IPS-18c (cell line): Measurements from ENCODE around the gene WDR6.

Source experiments
- H3K4me3 ChIP-seq: 2 replicates; pipeline ENCODE4 v1.7.0; 2013; ENCODE audit warnings: low read depth, mild to moderate bottlenecking, low read length, moderate library complexity; ENCODE audit not compliant: insufficient read depth
- H3K9me3 ChIP-seq: one replicate; pipeline ENCODE4 v1.6.1; 2013; ENCODE audit warnings: mild to moderate bottlenecking, low read length, moderate library complexity; ENCODE audit not compliant: control insufficient read depth, insufficient read depth

The WDR6 gene

GRCh38 chr3:48989796-48990635 lies 17.2 kb upstream of the WDR6 start, which contains the start of gene P4HTM:
P4HTM (plus strand) TSS chr3:48990241; CDS start chr3:48990257, 16 bp downstream.
- H3K9me3 ChIP-seq = no peaks in the 10 kb centered on the region
- H3K4me3 ChIP-seq = peak within 1 kb of the TSS; percentile 64

- Histone ChIP-seq H3K4me3 (peak overlapping the region; percentile 64), H3K9me3 (no peaks in the 10 kb centered on the region)
These were observed 16.3 kb upstream of the WDR6 start for GRCh38 chr3:48990636-48991469.

GRCh38 chr3:48991851-48992545 lies 15.2 kb upstream of the WDR6 start:
- H3K4me3 ChIP-seq = peak overlapping the region; percentile 64

GRCh38 chr3:48993834-48994233 lies 13.4 kb upstream of the WDR6 start:
- Histone ChIP-seq H3K9me3 (no peaks in the 10 kb centered on the region), H3K4me3 (no peak overlapping the region)

More at GRCh38 chr3:48991851-48992545, 15.2 kb upstream of the WDR6 start:
- no peaks in the 10 kb centered on the region for H3K9me3 ChIP-seq

- H3K4me3 ChIP-seq = no peak overlapping the region
- H3K9me3 ChIP-seq = no peaks in the 10 kb centered on the region
These were observed 10.6 kb upstream of the WDR6 start for GRCh38 chr3:48996640-48997039.

- no peak overlapping the region for H3K4me3 ChIP-seq
- H3K9me3 ChIP-seq = no peaks in the 10 kb centered on the region
These were observed 10.0 kb upstream of the WDR6 start for GRCh38 chr3:48997102-48997635.

- H3K9me3 ChIP-seq = no peaks in the 10 kb centered on the region
- H3K4me3 ChIP-seq = no peak overlapping the region
These were observed 9.2 kb upstream of the WDR6 start for GRCh38 chr3:48997714-48998637.

GRCh38 chr3:48999085-48999858 lies 7.9 kb upstream of the WDR6 start:
- Histone ChIP-seq H3K4me3 (no peak overlapping the region; the same call in 1 of the 2 replicates), H3K9me3 (no peaks in the 10 kb centered on the region)

- Histone ChIP-seq H3K9me3 (no peaks in the 10 kb centered on the region), H3K4me3 (no peak overlapping the region)
These were observed 6.0 kb upstream of the WDR6 start for GRCh38 chr3:49001155-49001554.

- H3K9me3 ChIP-seq = no peaks in the 10 kb centered on the region
- no peak overlapping the region for H3K4me3 ChIP-seq
These were observed 2.6 kb upstream of the WDR6 start for GRCh38 chr3:49004352-49005302.

- H3K9me3 ChIP-seq = no peaks in the 10 kb centered on the region
- no peak overlapping the region for H3K4me3 ChIP-seq
These were observed 1.9 kb upstream of the WDR6 start for GRCh38 chr3:49005303-49005680.

- Histone ChIP-seq H3K4me3 (peak overlapping the region; percentile 79), H3K9me3 (no peaks in the 10 kb centered on the region)
These were observed 1.2 kb upstream of the WDR6 start for GRCh38 chr3:49005998-49006397.

- H3K9me3 ChIP-seq = no peaks in the 10 kb centered on the region
- peak overlapping the region; percentile 79 for H3K4me3 ChIP-seq
These were observed 653 bp upstream of the WDR6 start for GRCh38 chr3:49006408-49007067.

GRCh38 chr3:49007771-49008528 lies 759 bp downstream of the WDR6 start:
- Histone ChIP-seq H3K4me3 (peak overlapping the region; percentile 79), H3K9me3 (no peaks in the 10 kb centered on the region)
